OCI-LY3 (cell line): ENCODE data around the gene MACF1.

Experiments used
- H2AFZ ChIP-seq: fragments of 200-600, 300-600 bp; shearing (Covaris generic); 2 replicates; pipeline ENCODE4 v1.6.0; 2014; ENCODE audit warnings: antibody characterized with exemption, low read depth, low read length
- H3K27ac ChIP-seq: fragments of 200-600, 300-600 bp; sonication (generic); 2 replicates; pipeline ENCODE4 v1.5.1; 2014; ENCODE audit warnings: mild to moderate bottlenecking, low read length, moderate library complexity, mixed read lengths
- H3K27me3 ChIP-seq: fragments of 200-600, 300-600 bp; sonication (generic); 2 replicates; pipeline ENCODE4 v1.6.1; 2014; ENCODE audit warnings: low read depth, low read length, mixed read lengths
- H3K36me3 ChIP-seq: fragments of 200-600, 300-600 bp; sonication (generic); replicated peaks from 2 replicates; pipeline ENCODE3; 2014; ENCODE audit warnings: low read depth, low read length, mixed read lengths
- H3K4me1 ChIP-seq: fragments of 300-600, 200-600 bp; sonication (generic); 2 replicates; pipeline ENCODE4 v1.6.1; 2014; ENCODE audit warnings: low read length, mixed read lengths
- H3K4me2 ChIP-seq: fragments of 200-600, 300-600 bp; sonication (generic); 2 replicates; pipeline ENCODE4 v1.6.1; 2014; ENCODE audit warnings: low read length, mixed read lengths
- H3K4me3 ChIP-seq: fragments of 300-600, 200-600 bp; sonication (generic); 2 replicates; pipeline ENCODE4 v1.5.1; 2014; ENCODE audit warnings: antibody characterized with exemption, mild to moderate bottlenecking, low read length, moderate library complexity
- H3K79me2 ChIP-seq: fragments of 300-600, 200-600 bp; shearing (Covaris generic); 2 replicates; pipeline ENCODE4 v1.6.1; 2014; ENCODE audit warnings: mild to moderate bottlenecking, low read length, mixed read lengths
- H3K9ac ChIP-seq: fragments of 300-600, 200-600 bp; shearing (Covaris generic); 2 replicates; pipeline ENCODE4 v1.6.0; 2014; ENCODE audit warnings: mild to moderate bottlenecking, low read length, moderate library complexity
- H3K9me3 ChIP-seq: fragments of 200-600, 300-600 bp; shearing (Covaris generic); 2 replicates; pipeline ENCODE4 v1.6.1; 2014; ENCODE audit warnings: low read length, mixed read lengths; ENCODE audit not compliant: insufficient read depth
- H4K20me1 ChIP-seq: fragments of 200-600, 300-600 bp; sonication (generic); 2 replicates; pipeline ENCODE4 v1.6.1; 2016; ENCODE audit warnings: low read length, mixed read lengths; ENCODE audit not compliant: insufficient read depth
- CTCF ChIP-seq: fragments of 200-600, 300-600 bp; sonication (generic); IDR thresholded peaks from 2 replicates; pipeline ENCODE4 v1.5.1; 2014; ENCODE audit warnings: antibody characterized with exemption, low read length, low read depth
- EZH2phosphoT487 ChIP-seq: fragments of 200-600 bp; shearing (Covaris generic); IDR thresholded peaks from 2 replicates; pipeline ENCODE4 v1.6.1; 2018; ENCODE audit warnings: antibody characterized with exemption, mixed run types, low read depth

Gene MACF1

GRCh38 chr1:39358491-39358890 is 154.0 kb downstream of the MACF1 start:
- Histone ChIP-seq H3K36me3 (peaks cover 4% of the 10 kb centered on the region), H4K20me1 (no peaks in the 10 kb centered on the region)

GRCh38 chr1:39359028-39359570 is 154.6 kb downstream of the MACF1 start:
- peaks cover 2% of the 10 kb centered on the region for H3K36me3 ChIP-seq
- no peak overlapping the region for H3K9ac ChIP-seq
- H3K4me1 ChIP-seq, result no peaks in the 10 kb centered on the region
- no peak overlapping the region for H2AFZ ChIP-seq
- H3K4me3 ChIP-seq, result no peak overlapping the region
- H3K27ac ChIP-seq, result no peak overlapping the region
- no peaks in the 10 kb centered on the region for H3K27me3 ChIP-seq
- no peak for TF ChIP-seq CTCF
- TF ChIP-seq EZH2phosphoT487, result no peak
- H3K79me2 ChIP-seq, result no peaks in the 10 kb centered on the region
- H3K4me2 ChIP-seq, result no peak overlapping the region
- H4K20me1 ChIP-seq, result no peaks in the 10 kb centered on the region
- H3K9me3 ChIP-seq, result no peaks in the 10 kb centered on the region

More at GRCh38 chr1:39358491-39358890, 154.0 kb downstream of the MACF1 start:
- Histone ChIP-seq H3K9me3 (no peaks in the 10 kb centered on the region), H3K4me1 (no peaks in the 10 kb centered on the region), H3K4me3 (no peak overlapping the region), H3K4me2 (no peak overlapping the region), H3K79me2 (no peaks in the 10 kb centered on the region), H3K9ac (no peak overlapping the region), H3K27me3 (no peaks in the 10 kb centered on the region), H2AFZ (no peak overlapping the region), H3K27ac (no peak overlapping the region)
- TF ChIP-seq CTCF, result no peak
- TF ChIP-seq EZH2phosphoT487, result no peak

- no peak for TF ChIP-seq EZH2phosphoT487
- TF ChIP-seq CTCF, result no peak
- Histone ChIP-seq H3K4me1 (no peaks in the 10 kb centered on the region), H3K9me3 (no peaks in the 10 kb centered on the region), H3K36me3 (peaks cover 2% of the 10 kb centered on the region), H3K27ac (no peak overlapping the region), H3K4me2 (no peak overlapping the region), H3K79me2 (no peaks in the 10 kb centered on the region), H3K4me3 (no peak overlapping the region), H4K20me1 (no peaks in the 10 kb centered on the region), H2AFZ (no peak overlapping the region), H3K27me3 (no peaks in the 10 kb centered on the region), H3K9ac (no peak overlapping the region)
These were observed 156.2 kb downstream of the MACF1 start for GRCh38 chr1:39360731-39361130.

- Histone ChIP-seq H3K9ac (no peak overlapping the region), H3K4me3 (no peak overlapping the region), H3K27ac (no peak overlapping the region), H3K4me2 (no peak overlapping the region), H3K79me2 (no peaks in the 10 kb centered on the region), H3K4me1 (no peaks in the 10 kb centered on the region), H2AFZ (no peak overlapping the region), H3K9me3 (no peaks in the 10 kb centered on the region), H3K36me3 (peaks cover 2% of the 10 kb centered on the region), H4K20me1 (no peaks in the 10 kb centered on the region), H3K27me3 (no peaks in the 10 kb centered on the region)
- no peak for TF ChIP-seq CTCF
- TF ChIP-seq EZH2phosphoT487, result no peak
These were observed 157.0 kb downstream of the MACF1 start for GRCh38 chr1:39361446-39361845.
